ENCODE measurements around the gene NOTCH3.

GRCh38 chr19:15138427-15138826 is 62.4 kb downstream of the NOTCH3 start:
- TF ChIP-seq, protein P1, sequence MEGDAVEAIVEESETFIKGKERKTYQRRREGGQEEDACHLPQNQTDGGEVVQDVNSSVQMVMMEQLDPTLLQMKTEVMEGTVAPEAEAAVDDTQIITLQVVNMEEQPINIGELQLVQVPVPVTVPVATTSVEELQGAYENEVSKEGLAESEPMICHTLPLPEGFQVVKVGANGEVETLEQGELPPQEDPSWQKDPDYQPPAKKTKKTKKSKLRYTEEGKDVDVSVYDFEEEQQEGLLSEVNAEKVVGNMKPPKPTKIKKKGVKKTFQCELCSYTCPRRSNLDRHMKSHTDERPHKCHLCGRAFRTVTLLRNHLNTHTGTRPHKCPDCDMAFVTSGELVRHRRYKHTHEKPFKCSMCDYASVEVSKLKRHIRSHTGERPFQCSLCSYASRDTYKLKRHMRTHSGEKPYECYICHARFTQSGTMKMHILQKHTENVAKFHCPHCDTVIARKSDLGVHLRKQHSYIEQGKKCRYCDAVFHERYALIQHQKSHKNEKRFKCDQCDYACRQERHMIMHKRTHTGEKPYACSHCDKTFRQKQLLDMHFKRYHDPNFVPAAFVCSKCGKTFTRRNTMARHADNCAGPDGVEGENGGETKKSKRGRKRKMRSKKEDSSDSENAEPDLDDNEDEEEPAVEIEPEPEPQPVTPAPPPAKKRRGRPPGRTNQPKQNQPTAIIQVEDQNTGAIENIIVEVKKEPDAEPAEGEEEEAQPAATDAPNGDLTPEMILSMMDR (IDR thresholded peaks at IDR 0.05; ENCODE audit: low read length): no peak
- TF ChIP-seq EZH2 (IDR thresholded peaks at IDR 0.05; ENCODE audit: borderline replicate concordance, low read length): no peak
